DOHH2 (cell line): ENCODE data around the gene CDKN2B-AS1.

Experiments
- EZH2phosphoT487 ChIP-seq: fragments of 200-600 bp; sonication (generic); IDR thresholded peaks from 2 replicates; pipeline ENCODE4 v1.6.1; 2017; ENCODE audit warnings: borderline replicate concordance, mild to moderate bottlenecking, antibody characterized with exemption, low read length, moderate library complexity, mixed read lengths
- TF ChIP-seq, protein P1 (sequence below): fragments of 200-600 bp; sonication (generic); IDR thresholded peaks from one replicate; pipeline ENCODE4 v1.5.1; 2014; ENCODE audit warnings: antibody characterized with exemption, mild to moderate bottlenecking, low read depth, low read length; ENCODE audit not compliant: poor library complexity, severe bottlenecking

DNA sequence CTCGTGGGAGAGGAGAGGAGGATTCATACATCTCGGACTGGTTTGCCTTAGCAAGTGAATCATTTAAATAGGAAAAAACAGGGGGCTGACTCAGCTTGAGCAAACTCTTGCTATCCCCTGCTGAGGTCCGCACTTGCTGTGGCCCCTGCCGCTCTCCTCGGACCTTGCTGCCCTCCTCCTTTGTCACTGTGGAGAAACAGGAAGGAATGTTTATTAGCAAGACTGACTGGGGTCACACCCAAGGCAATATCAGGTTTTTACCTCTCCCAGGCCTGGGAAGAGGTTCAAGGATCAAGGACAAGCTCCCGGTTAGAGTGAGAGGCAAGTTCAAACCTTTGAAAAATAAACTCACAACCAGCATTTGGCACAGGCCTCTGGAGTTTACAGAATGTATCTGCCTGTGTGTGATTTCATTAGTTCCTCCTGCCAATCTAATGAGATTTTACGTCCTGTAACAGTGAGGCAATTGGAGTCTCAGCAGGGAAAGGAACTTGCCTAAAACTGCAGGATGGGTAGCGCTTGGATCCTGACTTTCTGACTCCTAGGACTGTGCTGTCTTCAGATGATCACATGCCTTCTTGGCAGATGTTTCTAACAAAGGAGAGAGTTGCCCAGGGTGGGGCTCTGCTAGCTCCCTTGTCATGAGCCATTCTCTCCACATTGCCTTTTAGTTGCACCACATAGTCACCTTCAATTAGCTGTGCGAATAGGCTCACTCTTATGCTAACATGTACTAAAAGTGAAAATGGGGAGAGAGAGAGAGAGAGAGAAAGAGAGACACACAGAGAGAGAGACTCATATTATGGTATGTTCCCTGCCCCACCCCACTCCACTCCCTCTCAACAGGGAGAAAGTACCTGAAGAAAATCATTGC is 123.2 kb downstream of the CDKN2B-AS1 start:
- TF ChIP-seq, protein P1, sequence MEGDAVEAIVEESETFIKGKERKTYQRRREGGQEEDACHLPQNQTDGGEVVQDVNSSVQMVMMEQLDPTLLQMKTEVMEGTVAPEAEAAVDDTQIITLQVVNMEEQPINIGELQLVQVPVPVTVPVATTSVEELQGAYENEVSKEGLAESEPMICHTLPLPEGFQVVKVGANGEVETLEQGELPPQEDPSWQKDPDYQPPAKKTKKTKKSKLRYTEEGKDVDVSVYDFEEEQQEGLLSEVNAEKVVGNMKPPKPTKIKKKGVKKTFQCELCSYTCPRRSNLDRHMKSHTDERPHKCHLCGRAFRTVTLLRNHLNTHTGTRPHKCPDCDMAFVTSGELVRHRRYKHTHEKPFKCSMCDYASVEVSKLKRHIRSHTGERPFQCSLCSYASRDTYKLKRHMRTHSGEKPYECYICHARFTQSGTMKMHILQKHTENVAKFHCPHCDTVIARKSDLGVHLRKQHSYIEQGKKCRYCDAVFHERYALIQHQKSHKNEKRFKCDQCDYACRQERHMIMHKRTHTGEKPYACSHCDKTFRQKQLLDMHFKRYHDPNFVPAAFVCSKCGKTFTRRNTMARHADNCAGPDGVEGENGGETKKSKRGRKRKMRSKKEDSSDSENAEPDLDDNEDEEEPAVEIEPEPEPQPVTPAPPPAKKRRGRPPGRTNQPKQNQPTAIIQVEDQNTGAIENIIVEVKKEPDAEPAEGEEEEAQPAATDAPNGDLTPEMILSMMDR = no peak
- no peak for TF ChIP-seq EZH2phosphoT487
